ENCODE data around the gene CDK11A.

The CDK11A gene

DNA sequence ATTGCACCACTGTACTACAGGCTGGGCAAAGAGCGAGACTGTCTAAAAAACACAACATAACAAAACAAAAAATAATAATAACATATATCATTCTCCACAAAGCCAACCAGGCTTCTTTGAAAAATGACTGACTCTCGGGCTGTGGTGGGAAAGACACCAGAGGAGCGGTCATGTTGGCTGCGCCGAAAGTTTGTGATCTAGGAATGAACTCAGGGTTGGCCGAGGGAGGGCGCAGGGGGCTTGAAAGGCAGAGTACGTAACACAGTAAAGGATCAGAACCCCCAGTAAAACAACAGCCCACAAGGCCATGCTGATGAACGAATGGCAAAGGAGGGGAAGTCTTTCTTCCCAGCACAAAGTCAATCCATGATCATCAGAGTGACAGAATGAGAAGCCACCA, 36.3 kb downstream of the CDK11A start:
- ChIA-PET POLR2A (no interaction called here), CTCF (interaction anchor here (1.3 kb wide), 1 partner anchor 9 kb away, joined by 7 read pairs; no protein-coding TSS in a partner anchor)
- TF ChIP-seq, protein P1, sequence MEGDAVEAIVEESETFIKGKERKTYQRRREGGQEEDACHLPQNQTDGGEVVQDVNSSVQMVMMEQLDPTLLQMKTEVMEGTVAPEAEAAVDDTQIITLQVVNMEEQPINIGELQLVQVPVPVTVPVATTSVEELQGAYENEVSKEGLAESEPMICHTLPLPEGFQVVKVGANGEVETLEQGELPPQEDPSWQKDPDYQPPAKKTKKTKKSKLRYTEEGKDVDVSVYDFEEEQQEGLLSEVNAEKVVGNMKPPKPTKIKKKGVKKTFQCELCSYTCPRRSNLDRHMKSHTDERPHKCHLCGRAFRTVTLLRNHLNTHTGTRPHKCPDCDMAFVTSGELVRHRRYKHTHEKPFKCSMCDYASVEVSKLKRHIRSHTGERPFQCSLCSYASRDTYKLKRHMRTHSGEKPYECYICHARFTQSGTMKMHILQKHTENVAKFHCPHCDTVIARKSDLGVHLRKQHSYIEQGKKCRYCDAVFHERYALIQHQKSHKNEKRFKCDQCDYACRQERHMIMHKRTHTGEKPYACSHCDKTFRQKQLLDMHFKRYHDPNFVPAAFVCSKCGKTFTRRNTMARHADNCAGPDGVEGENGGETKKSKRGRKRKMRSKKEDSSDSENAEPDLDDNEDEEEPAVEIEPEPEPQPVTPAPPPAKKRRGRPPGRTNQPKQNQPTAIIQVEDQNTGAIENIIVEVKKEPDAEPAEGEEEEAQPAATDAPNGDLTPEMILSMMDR (IDR thresholded peaks at IDR 0.05; ENCODE audit: control extremely low read depth, extremely low read depth, low read depth, missing control alignments), result no peak
- peak; percentile 7 for DNase-seq (ENCODE audit: extremely low spot score)

DNA sequence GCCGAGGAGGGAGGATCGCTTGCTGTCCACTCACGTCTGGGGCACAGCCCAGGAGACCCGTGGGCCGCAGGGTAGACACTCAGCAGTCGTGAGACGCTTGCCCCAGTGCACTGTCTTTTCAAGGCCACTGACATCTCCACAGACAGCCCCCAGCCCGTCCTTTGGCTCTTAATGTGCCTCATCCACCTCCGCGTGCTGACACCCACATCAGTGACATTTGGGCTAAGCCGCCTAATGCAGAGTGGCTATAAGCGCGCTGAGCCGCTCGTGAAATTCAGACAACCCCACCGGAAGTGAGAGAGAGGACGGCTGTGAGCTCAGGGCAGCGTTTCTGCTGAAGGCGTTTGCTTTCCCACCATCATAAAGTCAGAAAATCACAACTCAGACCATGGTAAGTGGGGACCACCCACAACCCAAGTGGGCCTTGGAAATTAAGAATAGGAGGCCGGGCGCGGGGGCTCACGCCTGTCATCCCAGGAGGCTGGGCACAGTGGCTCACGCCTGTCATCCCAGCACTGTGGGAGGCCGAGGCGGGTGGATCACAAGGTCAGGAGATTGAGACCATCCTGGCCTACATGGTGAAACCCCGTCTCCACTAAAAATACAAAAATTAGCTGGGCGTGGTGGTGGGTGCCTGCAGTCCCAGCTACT, 40.0 kb downstream of the CDK11A start:
- DNase-seq (ENCODE audit: extremely low spot score), result no peak
- CTCF ChIA-PET, result no interaction called here
- POLR2A ChIA-PET, result no interaction called here
- TF ChIP-seq, protein P1 (IDR thresholded peaks at IDR 0.05; ENCODE audit: control extremely low read depth, extremely low read depth, low read depth, missing control alignments), result no peak

DNA sequence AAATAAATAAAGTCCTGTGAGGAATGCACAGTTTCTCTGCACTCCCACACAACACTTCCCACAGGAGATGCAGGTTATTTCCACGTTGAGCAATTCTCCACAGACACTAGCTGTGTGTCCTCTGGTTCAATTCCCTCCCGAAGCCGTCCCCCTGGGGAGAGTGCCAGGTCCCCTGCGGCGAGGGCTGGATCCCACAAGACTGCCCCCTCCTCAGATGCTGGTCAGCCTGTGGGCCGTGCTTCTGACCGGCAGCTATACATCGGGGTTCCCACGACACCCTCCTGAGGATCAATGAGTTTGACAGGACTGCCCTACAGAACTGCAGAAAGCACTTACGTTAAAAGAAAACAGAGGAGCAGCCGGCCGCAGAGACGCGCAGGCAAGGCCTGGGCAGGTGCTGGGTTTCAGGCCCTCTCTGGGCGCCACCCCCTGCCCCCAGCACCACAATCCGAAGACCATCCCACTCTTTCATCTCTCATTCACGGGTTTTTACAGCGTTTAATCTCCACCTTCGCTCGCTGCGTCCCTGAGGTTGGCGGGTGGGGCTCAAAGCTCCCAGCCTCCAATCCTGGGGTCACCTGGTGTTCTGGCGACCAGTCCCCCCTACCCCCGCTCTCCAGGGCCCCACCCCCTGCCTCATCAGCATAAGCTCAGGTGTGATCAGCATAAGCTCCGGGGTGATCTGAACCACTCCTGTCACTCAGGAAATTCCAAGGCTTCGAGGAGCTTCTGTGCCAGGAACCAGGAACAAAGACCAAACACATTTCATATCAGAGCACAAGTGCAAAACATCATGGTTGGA, 40.9 kb downstream of the CDK11A start:
- TF ChIP-seq, protein P1 (IDR thresholded peaks at IDR 0.05; ENCODE audit: control extremely low read depth, extremely low read depth, low read depth, missing control alignments), result no peak
- peak; percentile 5 for DNase-seq (ENCODE audit: extremely low spot score)
- ChIA-PET CTCF (no interaction called here), POLR2A (no interaction called here)

DNA sequence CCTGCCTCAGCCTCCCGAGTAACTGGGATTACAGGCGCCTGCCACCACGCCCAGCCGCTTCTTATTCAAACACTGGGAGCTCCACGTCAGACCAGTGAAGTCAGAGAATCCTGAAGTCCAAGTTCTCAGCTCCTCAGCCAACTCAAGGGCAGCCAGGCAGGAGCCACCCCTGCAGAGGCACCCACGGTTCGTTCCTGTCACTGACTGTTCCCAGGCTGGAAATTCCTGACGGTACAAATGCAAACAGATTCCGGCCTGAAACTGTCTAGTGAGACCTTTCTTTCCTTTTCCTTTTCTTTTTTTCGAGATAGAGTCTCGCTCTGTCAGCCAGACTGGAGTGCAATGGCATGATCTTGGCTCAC, 43.3 kb downstream of the CDK11A start:
- TF ChIP-seq, protein P1 (IDR thresholded peaks at IDR 0.05; ENCODE audit: control extremely low read depth, extremely low read depth, low read depth, missing control alignments), result no peak
- DNase-seq (ENCODE audit: extremely low spot score), result no peak
- POLR2A ChIA-PET, result no interaction called here
- CTCF ChIA-PET, result no interaction called here

DNA sequence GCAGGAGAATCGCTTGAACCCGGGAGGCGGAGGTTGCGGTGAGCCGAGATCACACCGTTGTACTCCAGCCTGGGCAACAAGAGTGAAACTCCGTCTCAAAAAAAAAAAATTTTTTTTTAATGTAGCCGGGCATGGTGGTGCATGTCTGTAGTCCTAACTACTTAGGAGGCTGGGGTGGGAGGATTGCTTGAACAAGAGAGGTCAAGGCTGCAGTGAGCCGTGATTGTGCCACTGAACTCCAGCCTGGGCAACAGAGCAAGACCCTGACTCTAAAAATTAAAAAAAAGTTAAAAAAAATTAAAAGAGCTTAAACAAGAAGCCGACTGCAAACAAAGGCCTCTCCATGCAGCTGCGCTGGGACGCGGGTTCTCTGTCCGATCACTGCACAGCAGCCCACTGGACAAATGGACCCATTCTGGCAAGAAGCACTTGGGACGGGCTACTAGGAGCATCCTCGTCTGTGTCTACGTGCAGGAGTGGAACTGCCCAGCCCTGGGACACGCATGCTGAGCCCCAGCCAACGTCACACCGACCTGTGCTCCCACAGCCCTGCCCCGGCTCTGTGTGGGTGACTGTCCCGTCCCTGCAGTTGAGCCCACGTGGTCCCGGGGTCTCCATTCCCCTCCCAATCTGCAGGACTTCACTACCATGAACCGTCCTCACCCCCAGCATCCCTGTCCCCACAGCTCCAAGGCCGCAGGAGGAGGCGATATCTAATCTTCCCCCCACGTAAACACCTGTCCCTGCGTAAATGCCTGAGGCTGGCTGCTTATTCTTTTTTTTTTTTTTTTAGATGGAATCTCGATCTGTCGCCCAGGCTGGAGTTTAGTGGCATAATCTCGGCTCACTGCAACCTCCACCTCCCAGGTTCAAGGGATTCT, 43.9 kb downstream of the CDK11A start:
- TF ChIP-seq, protein P1 (IDR thresholded peaks at IDR 0.05; ENCODE audit: control extremely low read depth, extremely low read depth, low read depth, missing control alignments), result no peak
- no peak for DNase-seq (ENCODE audit: extremely low spot score)
- POLR2A ChIA-PET, result no interaction called here
- CTCF ChIA-PET, result interaction anchor here (0.6 to 2.4 kb wide), 3 partner anchors 14 to 75 kb away, joined by 3 to 16 read pairs (median 7); no protein-coding TSS in a partner anchor
